Activated CD4-positive, alpha-beta T cell treated with anti-CD3 and anti-CD28 coated beads for 36 hours (primary cell): ENCODE results near the gene MSN. TPM values are rescaled to one million over a fixed set of nuclear protein-coding genes. Genes with fewer than 3 reads are reported as not detected.

Experiments
- ATAC-seq: fragments of 200-7000 bp; cut with Tn5 transposase; one replicate; pipeline ENCODE4 v1.10.0; 2021; ENCODE audit warnings: mild to moderate bottlenecking, moderate library complexity
- CTCF ChIA-PET: fragments of 350-600 bp; sonication (Branson Sonifier 250); formaldehyde crosslinking; loops from one replicate; lab custom pipeline; 2021; ENCODE audit warnings: antibody characterized with exemption; lab: Charles Lee
- POLR2A ChIA-PET: fragments of 350-600 bp; sonication (Branson Sonifier 250); formaldehyde crosslinking; loops from one replicate; lab custom pipeline; 2021; ENCODE audit warnings: antibody characterized with exemption, inconsistent platforms; lab: Charles Lee
- DNase-seq: peaks from one replicate; pipeline ENCODE4 v3.0.0-alpha.2; 2020
- H3K27ac Mint-ChIP-seq: one replicate; pipeline ENCODE4 v1.8.0; 2021; ENCODE audit warnings: mixed read lengths
- H3K27me3 Mint-ChIP-seq: one replicate; pipeline ENCODE4 v1.8.0; 2021; ENCODE audit warnings: mixed read lengths
- H3K36me3 Mint-ChIP-seq: one replicate; pipeline ENCODE4 v1.8.0; 2021; ENCODE audit warnings: low read depth, mixed read lengths
- H3K4me1 Mint-ChIP-seq: one replicate; pipeline ENCODE4 v1.8.0; 2021; ENCODE audit warnings: mixed read lengths
- H3K4me3 Mint-ChIP-seq: one replicate; pipeline ENCODE4 v1.8.0; 2021; ENCODE audit warnings: mild to moderate bottlenecking, moderate library complexity, mixed read lengths
- H3K9me3 Mint-ChIP-seq: one replicate; pipeline ENCODE4 v1.8.0; 2021; ENCODE audit warnings: low read depth, mixed read lengths
- intact Hi-C, 2 experiments: fragments of 100-400 bp; cut with DNase I in 1 of 2; cut with micrococcal nuclease in 1 of 2; formaldehyde crosslinking; loops; one replicate each; pipeline versions ENCODE4 v1.14.2 to v1.15.1; 2022 to 2024; cut with DNase I, micrococcal nuclease
- total RNA-seq, 2 experiments: library from RNA; stranded (reverse); gene quantifications; one replicate each; pipeline ENCODE4 v1.2.3, GENCODE V29; 2021

The MSN gene
- total RNA-seq, 2 experiments from 2014 or later, result 476 to 609 TPM

DNA sequence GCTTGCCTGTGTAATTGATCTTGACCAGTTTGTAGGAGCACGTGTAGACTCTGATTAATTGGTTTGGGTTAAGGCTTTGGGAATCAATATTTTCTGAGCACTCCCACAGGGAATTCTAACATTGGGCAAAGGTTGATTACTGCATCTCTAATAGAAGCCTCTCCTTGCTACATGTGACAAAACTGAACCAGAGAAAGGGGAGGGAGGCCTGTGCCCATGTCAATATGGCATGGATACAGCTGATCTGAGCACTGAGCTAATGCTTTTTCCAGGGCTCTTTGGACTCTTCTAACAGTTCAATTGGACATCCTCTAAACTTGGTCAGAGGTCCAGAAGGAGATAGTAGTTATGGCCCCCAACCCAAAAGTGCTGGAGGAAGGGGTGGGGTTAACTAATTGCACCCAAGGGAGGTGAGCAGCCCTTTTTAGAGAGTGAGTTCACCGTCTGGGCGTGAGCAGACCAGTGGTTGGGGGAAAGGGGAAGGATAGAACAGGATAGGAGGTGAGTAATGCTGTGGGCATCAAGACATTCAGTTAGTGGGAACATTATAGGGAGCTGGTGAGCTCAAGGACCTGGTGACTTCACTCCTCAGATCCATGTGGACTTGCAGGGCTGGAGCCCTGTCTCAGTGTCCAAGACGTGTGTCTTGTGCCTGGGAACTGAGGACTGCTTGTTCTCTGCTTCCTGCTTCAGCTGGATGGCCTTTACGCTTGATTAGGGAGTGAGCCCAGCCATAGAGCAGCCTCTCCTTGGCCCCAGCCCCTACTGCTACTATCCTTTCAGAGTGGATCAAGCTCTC is 22.8 kb downstream of the MSN start:
- POLR2A ChIA-PET, result interaction anchor here (0.8 to 1.2 kb wide), 2 partner anchors 16 to 17 kb away, joined by 3 to 5 read pairs; no protein-coding TSS in a partner anchor
- Mint-ChIP-seq H3K36me3 (peaks cover 55% of the 10 kb centered on the region), H3K27ac (peak overlapping the region; percentile 86), H3K9me3 (no peaks in the 10 kb centered on the region), H3K4me1 (peaks cover 84% of the 10 kb centered on the region), H3K4me3 (no peak overlapping the region), H3K27me3 (no peaks in the 10 kb centered on the region)
- CTCF ChIA-PET, result interaction anchor here (1.0 to 2.5 kb wide), 5 partner anchors 14 to 94 kb away, joined by 3 to 8 read pairs (median 4); no protein-coding TSS in a partner anchor
- no peak for ATAC-seq
- intact Hi-C loops, result no loop called here
- DNase-seq, result no peak

- H3K9me3 Mint-ChIP-seq, result no peaks in the 10 kb centered on the region
- DNase-seq, result no peak
- ChIA-PET POLR2A (no interaction called here), CTCF (interaction anchor here (0.9 kb wide), 1 partner anchor 89 kb away, joined by 3 read pairs; no protein-coding TSS in a partner anchor)
- intact Hi-C loops, result no loop called here
- H3K4me3 Mint-ChIP-seq, result peak overlapping the region; percentile 54
- H3K27ac Mint-ChIP-seq, result peak overlapping the region; percentile 98
- peaks cover 46% of the 10 kb centered on the region for H3K36me3 Mint-ChIP-seq
- no peak for ATAC-seq
- no peaks in the 10 kb centered on the region for H3K27me3 Mint-ChIP-seq
- H3K4me1 Mint-ChIP-seq, result peaks cover 81% of the 10 kb centered on the region
Observed at GRCh38 chrX:65695849-65696449, 28.5 kb downstream of the MSN start.

GRCh38 chrX:65696613-65697012 is 29.2 kb downstream of the MSN start:
- H3K4me1 Mint-ChIP-seq, result peaks cover 84% of the 10 kb centered on the region
- peaks cover 49% of the 10 kb centered on the region for H3K36me3 Mint-ChIP-seq
- intact Hi-C loops, result no loop called here

GRCh38 chrX:65697211-65697641 is 29.8 kb downstream of the MSN start:
- ChIA-PET CTCF (interaction anchor here (0.8 to 1.8 kb wide), 2 partner anchors 9 to 10 kb away, joined by 3 to 7 read pairs; no protein-coding TSS in a partner anchor), POLR2A (interaction anchor here (0.6 to 1.7 kb wide), 5 partner anchors 9 to 349 kb away, joined by 3 to 12 read pairs (median 5); no protein-coding TSS in a partner anchor)
- no peaks in the 10 kb centered on the region for H3K9me3 Mint-ChIP-seq
- DNase-seq (no peak), ATAC-seq (no peak)
- H3K27ac Mint-ChIP-seq, result peak overlapping the region; percentile 98
- H3K4me3 Mint-ChIP-seq, result peak overlapping the region; percentile 48
- peaks cover 48% of the 10 kb centered on the region for H3K36me3 Mint-ChIP-seq
- H3K4me1 Mint-ChIP-seq, result peaks cover 84% of the 10 kb centered on the region
- intact Hi-C loops, result no loop called here
- H3K27me3 Mint-ChIP-seq, result no peaks in the 10 kb centered on the region

More at GRCh38 chrX:65696613-65697012, 29.2 kb downstream of the MSN start:
- ATAC-seq (no peak), DNase-seq (no peak)
- POLR2A ChIA-PET, result interaction anchor here (0.6 to 0.8 kb wide), 2 partner anchors 28 to 350 kb away, joined by 3 to 5 read pairs; no protein-coding TSS in a partner anchor
- Mint-ChIP-seq H3K9me3 (no peaks in the 10 kb centered on the region), H3K4me3 (peak overlapping the region; percentile 54), H3K27me3 (no peaks in the 10 kb centered on the region), H3K27ac (peak overlapping the region; percentile 98)
- CTCF ChIA-PET, result interaction anchor here (0.8 kb wide), 1 partner anchor 8 kb away, joined by 3 read pairs; no protein-coding TSS in a partner anchor

GRCh38 chrX:65697915-65698796 is 30.7 kb downstream of the MSN start:
- ATAC-seq, result peak; percentile 76
- DNase-seq, result peak; percentile 83
- Mint-ChIP-seq H3K9me3 (no peaks in the 10 kb centered on the region), H3K4me3 (peak overlapping the region; percentile 48), H3K27me3 (no peaks in the 10 kb centered on the region), H3K4me1 (peaks cover 87% of the 10 kb centered on the region), H3K27ac (peak overlapping the region; percentile 98), H3K36me3 (peaks cover 49% of the 10 kb centered on the region)
- intact Hi-C loops, result loop anchor here (1.0 to 2.0 kb wide), 4 partner anchors 8 to 103 kb away; partner anchors contain the start of gene MSN (in 1 of the 2)
- POLR2A ChIA-PET, result interaction anchor here (0.7 to 1.7 kb wide), 4 partner anchors 8 to 25 kb away, joined by 3 to 12 read pairs (median 6); no protein-coding TSS in a partner anchor
- CTCF ChIA-PET, result interaction anchor here (0.6 to 1.9 kb wide), 11 partner anchors 9 to 320 kb away, joined by 3 to 10 read pairs (median 3); no protein-coding TSS in a partner anchor

DNA sequence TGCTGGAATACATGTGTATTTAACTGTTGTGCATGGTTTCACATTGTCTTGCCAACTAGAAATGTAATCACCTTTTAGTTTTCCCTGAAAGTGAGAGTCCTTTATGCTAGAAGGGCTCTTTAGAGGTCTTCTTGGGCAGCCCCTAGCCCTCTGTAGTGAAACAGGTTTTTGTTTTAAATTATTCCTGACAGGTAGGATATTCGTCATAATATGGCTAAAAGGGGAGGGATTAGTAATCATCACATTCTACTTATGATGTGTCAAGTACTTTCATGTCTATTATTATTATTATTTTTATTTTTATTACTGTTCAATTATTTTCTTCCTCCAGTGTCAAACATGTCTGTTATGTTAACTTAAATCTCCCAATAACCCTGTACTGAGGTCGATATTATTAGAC is 35.5 kb downstream of the MSN start:
- POLR2A ChIA-PET, result interaction anchor here (1.2 kb wide), 1 partner anchor 36 kb away, joined by 3 read pairs; no protein-coding TSS in a partner anchor
- ATAC-seq (no peak), DNase-seq (no peak)
- CTCF ChIA-PET, result interaction anchor here (1.1 to 1.2 kb wide), 2 partner anchors 20 to 107 kb away, joined by 3 to 4 read pairs; no protein-coding TSS in a partner anchor
- H3K4me1 Mint-ChIP-seq, result peaks cover 87% of the 10 kb centered on the region
- H3K27ac Mint-ChIP-seq, result peak overlapping the region; percentile 91
- H3K9me3 Mint-ChIP-seq, result no peaks in the 10 kb centered on the region
- H3K36me3 Mint-ChIP-seq, result peaks cover 36% of the 10 kb centered on the region
- no peaks in the 10 kb centered on the region for H3K27me3 Mint-ChIP-seq
- intact Hi-C loops, result no loop called here
- no peak overlapping the region for H3K4me3 Mint-ChIP-seq

- ChIA-PET CTCF (interaction anchor here (1.3 to 2.7 kb wide), 4 partner anchors 15 to 109 kb away, joined by 3 to 11 read pairs (median 6); no protein-coding TSS in a partner anchor), POLR2A (interaction anchor here (0.8 to 1.7 kb wide), 5 partner anchors 7 to 37 kb away, joined by 3 to 12 read pairs (median 3); no protein-coding TSS in a partner anchor)
- Mint-ChIP-seq H3K4me3 (peak overlapping the region; percentile 44), H3K36me3 (peaks cover 43% of the 10 kb centered on the region), H3K4me1 (peaks cover 76% of the 10 kb centered on the region), H3K27me3 (no peaks in the 10 kb centered on the region), H3K9me3 (no peaks in the 10 kb centered on the region), H3K27ac (peak overlapping the region; percentile 91)
- DNase-seq (no peak), ATAC-seq (no peak)
- intact Hi-C loops, result no loop called here
Observed at GRCh38 chrX:65705439-65705838, 38.0 kb downstream of the MSN start.

DNA sequence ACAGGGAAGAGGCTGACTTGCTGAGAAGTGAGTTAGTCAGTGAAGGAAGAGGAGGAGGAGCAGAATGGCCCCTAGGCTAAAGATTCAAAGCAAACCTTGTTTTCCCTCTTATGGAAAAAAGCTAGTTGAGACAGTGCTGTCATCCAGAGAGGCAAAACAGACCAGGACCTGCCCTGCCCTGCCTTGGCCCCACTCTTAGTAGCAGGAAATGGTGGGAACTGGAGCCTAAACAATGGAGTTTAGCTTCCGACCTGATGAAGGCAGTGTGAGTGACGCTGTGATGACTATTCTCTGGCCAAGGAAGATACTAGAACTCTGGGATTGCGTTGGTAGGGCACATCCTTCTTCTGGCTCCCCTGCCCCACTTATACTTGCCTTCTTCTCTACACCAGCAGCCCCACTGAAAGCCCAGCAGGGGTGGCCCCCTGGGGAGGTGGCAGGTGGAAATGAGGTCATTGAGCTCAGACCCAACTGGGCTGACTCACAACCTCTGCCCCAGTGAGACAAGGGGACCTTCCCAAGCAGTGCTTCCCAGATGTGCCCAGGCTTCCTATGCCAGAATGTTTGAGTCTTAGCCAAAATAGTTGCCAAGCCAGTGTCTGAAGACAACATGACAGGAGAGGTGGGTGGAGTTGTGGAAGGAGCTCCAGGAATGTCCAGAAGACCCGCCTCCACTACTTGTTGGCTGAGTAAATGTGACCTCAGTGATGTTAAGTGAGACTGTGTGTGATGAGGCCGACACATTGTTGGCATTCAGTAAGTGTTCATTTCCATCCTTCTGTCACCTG is 38.8 kb downstream of the MSN start:
- H3K4me3 Mint-ChIP-seq, result peak overlapping the region; percentile 44

GRCh38 chrX:65707151-65707550 is 39.7 kb downstream of the MSN start:
- no peaks in the 10 kb centered on the region for H3K27me3 Mint-ChIP-seq
- ChIA-PET POLR2A (interaction anchor here (1.1 to 1.7 kb wide), 6 partner anchors 9 to 111 kb away, joined by 3 to 12 read pairs (median 6); partner anchors contain the start of gene MSN), CTCF (interaction anchor here (1.0 to 2.7 kb wide), 7 partner anchors 7 to 126 kb away, joined by 3 to 11 read pairs (median 5); no protein-coding TSS in a partner anchor)
- no peak for DNase-seq
- peak overlapping the region; percentile 91 for H3K27ac Mint-ChIP-seq
- intact Hi-C loops, result loop anchor here (2.0 kb wide), 2 partner anchors 32 to 36 kb away; no protein-coding TSS in a partner anchor
- peaks cover 38% of the 10 kb centered on the region for H3K36me3 Mint-ChIP-seq
- peak overlapping the region; percentile 44 for H3K4me3 Mint-ChIP-seq
- H3K4me1 Mint-ChIP-seq, result peaks cover 67% of the 10 kb centered on the region
- no peaks in the 10 kb centered on the region for H3K9me3 Mint-ChIP-seq
- ATAC-seq, result no peak

More for the DNA sequence above, 38.8 kb downstream of the MSN start:
- Mint-ChIP-seq H3K4me1 (peaks cover 68% of the 10 kb centered on the region), H3K27me3 (no peaks in the 10 kb centered on the region), H3K36me3 (peaks cover 37% of the 10 kb centered on the region), H3K27ac (peak overlapping the region; percentile 91), H3K9me3 (no peaks in the 10 kb centered on the region)
- peak; percentile 81 for DNase-seq
- CTCF ChIA-PET, result interaction anchor here (1.1 to 2.7 kb wide), 8 partner anchors 8 to 125 kb away, joined by 3 to 11 read pairs (median 4); no protein-coding TSS in a partner anchor
- intact Hi-C loops, result loop anchor here (1.0 to 2.0 kb wide), 7 partner anchors 8 to 340 kb away; no protein-coding TSS in a partner anchor
- POLR2A ChIA-PET, result interaction anchor here (0.7 to 1.7 kb wide), 11 partner anchors 8 to 110 kb away, joined by 3 to 12 read pairs (median 3); partner anchors contain the start of gene MSN
- peak; percentile 86 for ATAC-seq
